H9 (cell line): ENCODE measurements around the gene USP4. TPM values are rescaled to one million over a fixed set of nuclear protein-coding genes. Genes with fewer than 3 reads are reported as not detected.
A peak's percentile ranks its signal among the peaks of the same experiment; 100 is the strongest.

Experiments
- DNase-seq: peaks from one replicate; pipeline ENCODE4 v3.0.0-alpha.2; 2017
- H2AFZ ChIP-seq: one replicate; pipeline ENCODE4 v1.6.1; 2013; ENCODE audit warnings: mild to moderate bottlenecking, low read length, control low read depth, moderate library complexity
- H2AK5ac ChIP-seq: 2 replicates; pipeline ENCODE4 v1.6.1; 2013; ENCODE audit warnings: low read length, control low read depth, mixed read lengths; ENCODE audit not compliant: insufficient read length
- H2BK120ac ChIP-seq: one replicate; pipeline ENCODE4 v1.6.1; 2013; ENCODE audit warnings: low read depth, mild to moderate bottlenecking, low read length, control low read depth, inconsistent platforms; ENCODE audit not compliant: poor library complexity, severe bottlenecking
- H2BK12ac ChIP-seq: 2 replicates; pipeline ENCODE4 v1.6.1; 2013; ENCODE audit warnings: low read length, control low read depth, mixed read lengths, low read depth; ENCODE audit not compliant: insufficient read length
- H2BK15ac ChIP-seq: 2 replicates; pipeline ENCODE4 v1.6.1; 2013; ENCODE audit warnings: low read depth, low read length, control low read depth
- H2BK20ac ChIP-seq: one replicate; pipeline ENCODE4 v1.6.1; 2013; ENCODE audit warnings: low read depth, mild to moderate bottlenecking, low read length, control low read depth, inconsistent platforms; ENCODE audit not compliant: poor library complexity, severe bottlenecking
- H2BK5ac ChIP-seq: 2 replicates; pipeline ENCODE4 v1.6.1; 2013; ENCODE audit warnings: low read length, control low read depth, mixed read lengths; ENCODE audit not compliant: insufficient read length
- H3K14ac ChIP-seq: 2 replicates; pipeline ENCODE4 v1.6.1; 2013; ENCODE audit warnings: low read length, control low read depth; ENCODE audit not compliant: insufficient read depth
- H3K18ac ChIP-seq: 2 replicates; pipeline ENCODE4 v1.6.1; 2013; ENCODE audit warnings: low read depth, mild to moderate bottlenecking, mixed read lengths, low read length, control low read depth; ENCODE audit not compliant: insufficient read length
- H3K23ac ChIP-seq: 2 replicates; pipeline ENCODE4 v1.6.1; 2013; ENCODE audit warnings: low read length, control low read depth, mixed read lengths, low read depth; ENCODE audit not compliant: insufficient read length
- H3K23me2 ChIP-seq: 2 replicates; pipeline ENCODE4 v1.6.1; 2013; ENCODE audit warnings: low read depth, mild to moderate bottlenecking, mixed read lengths, low read length, control low read depth; ENCODE audit not compliant: insufficient read length, poor library complexity, severe bottlenecking
- H3K27ac ChIP-seq: 2 replicates; pipeline ENCODE4 v1.5.1; 2013; ENCODE audit warnings: low read length, control low read depth, mixed read lengths, low read depth; ENCODE audit not compliant: insufficient read length
- H3K27me3 ChIP-seq: 2 replicates; pipeline ENCODE4 v1.6.1; 2013; ENCODE audit warnings: low read length, control low read depth, inconsistent platforms; ENCODE audit not compliant: insufficient read depth
- H3K4ac ChIP-seq: 2 replicates; pipeline ENCODE4 v1.6.1; 2013; ENCODE audit warnings: low read depth, mild to moderate bottlenecking, control low read depth, inconsistent platforms, low read length, moderate library complexity
- H3K4me1 ChIP-seq: 2 replicates; pipeline ENCODE4 v1.6.1; 2013; ENCODE audit warnings: low read length, control low read depth, inconsistent platforms; ENCODE audit not compliant: insufficient read depth
- H3K4me2 ChIP-seq: 2 replicates; pipeline ENCODE4 v1.6.1; 2013; ENCODE audit warnings: low read length, control low read depth, mixed read lengths; ENCODE audit not compliant: insufficient read length, insufficient read depth
- H3K56ac ChIP-seq: 2 replicates; pipeline ENCODE4 v1.6.1; 2013; ENCODE audit warnings: low read depth, mild to moderate bottlenecking, mixed read lengths, low read length, control low read depth; ENCODE audit not compliant: insufficient read length
- H3K79me1 ChIP-seq: 2 replicates; pipeline ENCODE4 v1.6.1; 2013; ENCODE audit warnings: low read depth, mild to moderate bottlenecking, moderate library complexity, low read length, control low read depth, inconsistent platforms; ENCODE audit not compliant: insufficient read depth, poor library complexity, severe bottlenecking
- H3K79me2 ChIP-seq: 2 replicates; pipeline ENCODE4 v1.6.1; 2013; ENCODE audit warnings: low read length, control low read depth, inconsistent platforms; ENCODE audit not compliant: insufficient read depth
- H3K9ac ChIP-seq: 2 replicates; pipeline ENCODE4 v1.6.1; 2013; ENCODE audit warnings: low read length, control low read depth, mixed read lengths; ENCODE audit not compliant: insufficient read length; ENCODE audit errors: extremely low read depth
- H3K9me3 ChIP-seq: one replicate; pipeline ENCODE4 v1.6.1; 2013; ENCODE audit warnings: low read depth, low read length, inconsistent platforms; ENCODE audit not compliant: control insufficient read depth
- H3T11ph ChIP-seq: one replicate; pipeline ENCODE4 v1.6.1; 2013; ENCODE audit warnings: mild to moderate bottlenecking, low read length, control low read depth, inconsistent platforms
- H4K20me1 ChIP-seq: one replicate; pipeline ENCODE4 v1.6.1; 2013; ENCODE audit not compliant: control insufficient read depth, insufficient read length, insufficient read depth
- H4K5ac ChIP-seq: 2 replicates; pipeline ENCODE4 v1.6.1; 2013; ENCODE audit warnings: low read depth, mild to moderate bottlenecking, mixed read lengths, low read length, control low read depth; ENCODE audit not compliant: insufficient read length
- H4K8ac ChIP-seq: replicated peaks from 2 replicates; pipeline ENCODE4 v1.6.1; 2013; ENCODE audit warnings: low read length, control low read depth, mixed read lengths, low read depth; ENCODE audit not compliant: insufficient read length
- H4K91ac ChIP-seq: 2 replicates; pipeline ENCODE4 v1.6.1; 2013; ENCODE audit warnings: low read depth, mild to moderate bottlenecking, moderate library complexity, mixed read lengths, low read length, control low read depth; ENCODE audit not compliant: insufficient read length
- H3K27ac Mint-ChIP-seq, 3 experiments: 2 replicates in 2 of 3; 3 replicates in 1 of 3; pipeline ENCODE4 v1.8.0; 2020 to 2021; ENCODE audit warnings: mixed read lengths in 3 of 3, mild to moderate bottlenecking in 1 of 3, moderate library complexity in 1 of 3
- H3K27me3 Mint-ChIP-seq: 2 replicates; pipeline ENCODE4 v1.8.0; 2021; ENCODE audit warnings: low read depth, mild to moderate bottlenecking, moderate library complexity, mixed read lengths
- H3K36me3 Mint-ChIP-seq, 3 experiments: 2 replicates in 2 of 3; 3 replicates in 1 of 3; pipeline ENCODE4 v1.8.0; 2020 to 2021; ENCODE audit warnings: low read depth in 3 of 3, mixed read lengths in 3 of 3; ENCODE audit not compliant: insufficient read depth in 1 of 3
- H3K4me1 Mint-ChIP-seq, 2 experiments: 2 replicates each; pipeline ENCODE4 v1.8.0; 2020; ENCODE audit warnings: mixed read lengths in 2 of 2
- H3K4me3 Mint-ChIP-seq, 2 experiments: 2 replicates in 1 of 2; 3 replicates in 1 of 2; pipeline ENCODE4 v1.8.0; 2020 to 2021; ENCODE audit warnings: mild to moderate bottlenecking in 2 of 2, mixed read lengths in 2 of 2, moderate library complexity in 1 of 2
- H3K9me3 Mint-ChIP-seq, 2 experiments: 2 replicates in 1 of 2; 3 replicates in 1 of 2; pipeline ENCODE4 v1.8.0; 2020; ENCODE audit warnings: mild to moderate bottlenecking in 2 of 2, mixed read lengths in 2 of 2, moderate library complexity in 1 of 2
- CTCF ChIP-seq: fragments of 200-600 bp; sonication (generic); conservative IDR thresholded peaks from 3 replicates; pipeline ENCODE4 v1.8.0; 2021; ENCODE audit warnings: antibody characterized with exemption, mild to moderate bottlenecking
- WGBS: extraction: QIAGEN DNeasy Blood & Tissue Kit; methylation state at CpG from one replicate; pipeline ENCODE4 v1.1.7; 2013; ENCODE audit warnings: missing lambda C conversion rate, low lambda C conversion rate, mixed read lengths; ENCODE audit not compliant: insufficient read length; ENCODE audit errors: extremely low coverage; 5-methylcytosine and 5-hydroxymethylcytosine counted together
- total RNA-seq: library from RNA; stranded (reverse); gene quantifications from 2 replicates; pipeline ENCODE4 v1.2.1, GENCODE V29; 2021

USP4 gene
- total RNA-seq, 1 experiment from 2014 or later: 36.1 TPM

GRCh38 chr3:49362561-49362960 lies 22.7 kb upstream of the USP4 start:
- no peak for DNase-seq
- peaks cover 13 to 17% of the 10 kb centered on the region in 2 experiments for H3K4me1 Mint-ChIP-seq
- no peak overlapping the region for H4K91ac ChIP-seq
- H3K9me3 Mint-ChIP-seq: no peaks in the 10 kb centered on the region; a peak in 1 of 5 replicates
- H3K56ac ChIP-seq: no peak overlapping the region
- no peak overlapping the region for H3T11ph ChIP-seq
- H3K23ac ChIP-seq: no peak overlapping the region
- no peaks in the 10 kb centered on the region for H3K27me3 ChIP-seq
- no peak overlapping the region for H3K4ac ChIP-seq
- no peak overlapping the region for H3K27ac ChIP-seq
- no peak overlapping the region for H2BK120ac ChIP-seq
- no peak overlapping the region for H3K9ac ChIP-seq
- TF ChIP-seq CTCF: no peak
- no peaks in the 10 kb centered on the region for H3K79me1 ChIP-seq
- H3K27ac Mint-ChIP-seq: peak overlapping the region in 2 of 3 experiments; percentile 63 to 73; a peak in 4 of 7 replicates
- H3K14ac ChIP-seq: no peak overlapping the region
- no peak overlapping the region for H3K18ac ChIP-seq
- H4K5ac ChIP-seq: no peak overlapping the region
- H2BK5ac ChIP-seq: no peak overlapping the region
- H3K4me1 ChIP-seq: no peaks in the 10 kb centered on the region; the same call in 1 of the 2 replicates
- no peak overlapping the region for H2AK5ac ChIP-seq
- peaks cover 7% of the 10 kb centered on the region for H3K23me2 ChIP-seq
- no peak overlapping the region for H2AFZ ChIP-seq
- H3K9me3 ChIP-seq: no peaks in the 10 kb centered on the region
- H3K4me3 Mint-ChIP-seq: no peak overlapping the region; a peak in 1 of 5 replicates
- H3K36me3 Mint-ChIP-seq: peaks cover 26 to 69% (median 53%) of the 10 kb centered on the region in 3 experiments
- H2BK20ac ChIP-seq: no peak overlapping the region
- no peaks in the 10 kb centered on the region; the same call in 1 of the 2 replicates for H3K79me2 ChIP-seq
- H3K4me2 ChIP-seq: no peak overlapping the region
- no peak overlapping the region for H4K8ac ChIP-seq
- no CpG with 5 or more reads among the region's 3 CpGs for WGBS
- H2BK15ac ChIP-seq: no peak overlapping the region
- no peaks in the 10 kb centered on the region for H4K20me1 ChIP-seq
- no peaks in the 10 kb centered on the region for H3K27me3 Mint-ChIP-seq
- no peak overlapping the region for H2BK12ac ChIP-seq
